IMR-90 (cell line): ENCODE data around the gene PHF19. TPM values are rescaled to one million over a fixed set of nuclear protein-coding genes. Genes with fewer than 3 reads are reported as not detected.
A peak's percentile ranks its signal among the peaks of the same experiment; 100 is the strongest.

ENCODE experiments used
- ATAC-seq: fragments of 200-7000 bp; cut with Tn5 transposase; 2 replicates; pipeline ENCODE4 v1.9.1; 2020; ENCODE audit warnings: low read depth, mild to moderate bottlenecking, moderate library complexity
- BruUV-seq: library from RNA; stranded (reverse); fragments of 400-500 nt; replicated peaks from 2 replicates; lab custom pipeline; 2021; lab: Mats Ljungman, UMichigan
- CTCF ChIA-PET: fragments of 300-600 bp; formaldehyde crosslinking; extraction: SDS; loops from one replicate; lab custom pipeline; 2021; ENCODE audit warnings: antibody characterized with exemption; lab: Yijun Ruan, JAX
- POLR2A ChIA-PET: fragments of 300-600 bp; sonication (Branson Sonifier 250); formaldehyde crosslinking; loops from one replicate; lab custom pipeline; 2022; ENCODE audit warnings: antibody characterized with exemption; ENCODE audit not compliant: unreplicated experiment; lab: Charles Lee
- DNase-seq: peaks from one replicate; pipeline ENCODE4 v3.0.0; 2013
- H2AFZ ChIP-seq: replicated peaks from 2 replicates; pipeline ENCODE3; 2013; ENCODE audit warnings: low read length, mild to moderate bottlenecking; ENCODE audit not compliant: poor library complexity
- H2AK5ac ChIP-seq: 2 replicates; pipeline ENCODE4 v1.6.1; 2013; ENCODE audit warnings: low read depth, low read length, inconsistent platforms
- H2AK9ac ChIP-seq: replicated peaks from 2 replicates; pipeline ENCODE3; 2013; ENCODE audit warnings: mild to moderate bottlenecking, low read depth, low read length, moderate library complexity; ENCODE audit not compliant: poor library complexity
- H2BK120ac ChIP-seq: 2 replicates; pipeline ENCODE4 v1.6.1; 2013; ENCODE audit warnings: low read depth, low read length, inconsistent platforms
- H2BK15ac ChIP-seq: 3 replicates; pipeline ENCODE4 v1.6.1; 2013; ENCODE audit warnings: low read depth, low read length, inconsistent platforms
- H2BK20ac ChIP-seq: 2 replicates; pipeline ENCODE4 v1.6.1; 2013; ENCODE audit warnings: low read depth, mild to moderate bottlenecking, inconsistent platforms, low read length, moderate library complexity
- H2BK5ac ChIP-seq: 2 replicates; pipeline ENCODE4 v1.6.1; 2013; ENCODE audit warnings: mild to moderate bottlenecking, low read depth, low read length, inconsistent platforms; ENCODE audit not compliant: poor library complexity, severe bottlenecking
- H3K14ac ChIP-seq: replicated peaks from 2 replicates; pipeline ENCODE4 v1.6.1; 2013; ENCODE audit warnings: low read depth, low read length, inconsistent platforms
- H3K18ac ChIP-seq: 2 replicates; pipeline ENCODE4 v1.6.1; 2013; ENCODE audit warnings: low read depth, low read length, control low read depth
- H3K23ac ChIP-seq: 2 replicates; pipeline ENCODE4 v1.6.1; 2013; ENCODE audit warnings: low read depth, low read length, inconsistent platforms
- H3K27ac ChIP-seq: 2 replicates; pipeline ENCODE4 v1.5.1; 2013; ENCODE audit warnings: mild to moderate bottlenecking, control low read depth, low read length; ENCODE audit not compliant: insufficient read depth
- H3K27me3 ChIP-seq: 2 replicates; pipeline ENCODE4 v1.6.1; 2013; ENCODE audit warnings: low read length; ENCODE audit not compliant: control insufficient read depth, insufficient read depth
- H3K36me3 ChIP-seq: 2 replicates; pipeline ENCODE4 v1.6.1; 2013; ENCODE audit warnings: low read length, mixed read lengths; ENCODE audit not compliant: control insufficient read depth, insufficient read depth
- H3K4ac ChIP-seq: 2 replicates; pipeline ENCODE4 v1.6.1; 2013; ENCODE audit warnings: low read depth, low read length, inconsistent platforms
- H3K4me1 ChIP-seq: 2 replicates; pipeline ENCODE4 v1.6.1; 2013; ENCODE audit warnings: low read length, mixed read lengths; ENCODE audit not compliant: control insufficient read depth, insufficient read depth
- H3K4me2 ChIP-seq: 2 replicates; pipeline ENCODE4 v1.6.1; 2013; ENCODE audit warnings: low read depth, mild to moderate bottlenecking, control low read depth, low read length, moderate library complexity
- H3K4me3 ChIP-seq: 2 replicates; pipeline ENCODE4 v1.5.1; 2013; ENCODE audit warnings: low read depth, mild to moderate bottlenecking, control low read depth, low read length, moderate library complexity; ENCODE audit not compliant: insufficient read depth
- H3K56ac ChIP-seq: 2 replicates; pipeline ENCODE4 v1.6.1; 2013; ENCODE audit warnings: low read length, inconsistent platforms; ENCODE audit not compliant: insufficient read depth; ENCODE audit errors: extremely low read depth
- H3K79me1 ChIP-seq, 2 experiments: 2 replicates each; pipeline ENCODE4 v1.6.1; 2013; ENCODE audit warnings: low read length in 2 of 2, inconsistent platforms in 1 of 2, low read depth in 1 of 2
- H3K9ac ChIP-seq: 2 replicates; pipeline ENCODE4 v1.6.1; 2013; ENCODE audit warnings: low read depth, low read length, control low read depth
- H3K9me1 ChIP-seq: 2 replicates; pipeline ENCODE4 v1.6.1; 2013; ENCODE audit warnings: low read length, inconsistent platforms; ENCODE audit not compliant: insufficient read depth
- H3K9me3 ChIP-seq: 2 replicates; pipeline ENCODE4 v1.6.1; 2013; ENCODE audit warnings: low read length; ENCODE audit not compliant: control insufficient read depth, insufficient read depth
- H4K20me1 ChIP-seq: 2 replicates; pipeline ENCODE4 v1.6.1; 2013; ENCODE audit warnings: low read length, inconsistent platforms; ENCODE audit not compliant: insufficient read depth
- H4K5ac ChIP-seq: 2 replicates; pipeline ENCODE4 v1.6.1; 2013; ENCODE audit warnings: mild to moderate bottlenecking, low read depth, low read length, control low read depth
- H4K8ac ChIP-seq, 2 experiments: 2 replicates each; pipeline ENCODE4 v1.6.1; 2013; ENCODE audit warnings: low read depth in 2 of 2, low read length in 2 of 2, control low read depth in 1 of 2, inconsistent platforms in 1 of 2
- H4K91ac ChIP-seq: 2 replicates; pipeline ENCODE4 v1.6.1; 2013; ENCODE audit warnings: low read depth, low read length, inconsistent platforms; ENCODE audit not compliant: insufficient read depth
- FOS ChIP-seq: fragments of 150-350 bp; IDR thresholded peaks from 2 replicates; pipeline ENCODE4 v1.6.1; 2016; ENCODE audit warnings: low read depth, low read length
- WGBS, 2 experiments: methylation state at CpG; one replicate each; pipeline versions ENCODE4 v1.1.5 to v1.1.7; 2013; ENCODE audit warnings: missing lambda C conversion rate in 2 of 2; ENCODE audit not compliant: insufficient read length in 1 of 2; ENCODE audit errors: extremely low coverage in 2 of 2; 5-methylcytosine and 5-hydroxymethylcytosine counted together
- dilution Hi-C: fragments of 300-500 bp; cut with HindIII; formaldehyde crosslinking; loops from one replicate; pipeline ENCODE4 v1.14.3; 2018; ENCODE audit warnings: low sequenced_read_pairs; ENCODE audit not compliant: unreplicated experiment
- in situ Hi-C: fragments of 300-500 bp; cut with MboI; formaldehyde crosslinking; loops from 3 replicates; pipeline ENCODE4 v1.14.3; 2019; ENCODE audit warnings: low sequenced_read_pairs, inconsistent platforms, mixed read lengths
- intact Hi-C: fragments of 100-400 bp; cut with micrococcal nuclease; formaldehyde crosslinking; loops from 2 replicates; pipeline ENCODE4 v1.10.0; 2022
- polyA plus RNA-seq, 3 experiments: library from polyadenylated mRNA; depleted of rRNA; stranded (reverse); fragments of >200 nt; gene quantifications; 2 replicates each; pipeline ENCODE4 v1.2.3, GENCODE V29; 2012; ENCODE audit warnings: low replicate concordance in 1 of 3
- total RNA-seq: library from RNA; depleted of rRNA; stranded (reverse); fragments of >200 nt; gene quantifications from 2 replicates; pipeline ENCODE4 v1.2.3, GENCODE V29; 2012
- TF ChIP-seq, protein P1 (sequence below): fragments of 150-350 bp; IDR thresholded peaks from 2 replicates; pipeline ENCODE4 v1.6.1; 2016; ENCODE audit warnings: low read depth, mild to moderate bottlenecking, low read length, moderate library complexity, borderline replicate concordance

PHF19 gene
- total and polyA plus RNA-seq, 2 of the 4 experiments (the other 2 are of a cell fraction): 37.6 to 55.6 TPM

DNA sequence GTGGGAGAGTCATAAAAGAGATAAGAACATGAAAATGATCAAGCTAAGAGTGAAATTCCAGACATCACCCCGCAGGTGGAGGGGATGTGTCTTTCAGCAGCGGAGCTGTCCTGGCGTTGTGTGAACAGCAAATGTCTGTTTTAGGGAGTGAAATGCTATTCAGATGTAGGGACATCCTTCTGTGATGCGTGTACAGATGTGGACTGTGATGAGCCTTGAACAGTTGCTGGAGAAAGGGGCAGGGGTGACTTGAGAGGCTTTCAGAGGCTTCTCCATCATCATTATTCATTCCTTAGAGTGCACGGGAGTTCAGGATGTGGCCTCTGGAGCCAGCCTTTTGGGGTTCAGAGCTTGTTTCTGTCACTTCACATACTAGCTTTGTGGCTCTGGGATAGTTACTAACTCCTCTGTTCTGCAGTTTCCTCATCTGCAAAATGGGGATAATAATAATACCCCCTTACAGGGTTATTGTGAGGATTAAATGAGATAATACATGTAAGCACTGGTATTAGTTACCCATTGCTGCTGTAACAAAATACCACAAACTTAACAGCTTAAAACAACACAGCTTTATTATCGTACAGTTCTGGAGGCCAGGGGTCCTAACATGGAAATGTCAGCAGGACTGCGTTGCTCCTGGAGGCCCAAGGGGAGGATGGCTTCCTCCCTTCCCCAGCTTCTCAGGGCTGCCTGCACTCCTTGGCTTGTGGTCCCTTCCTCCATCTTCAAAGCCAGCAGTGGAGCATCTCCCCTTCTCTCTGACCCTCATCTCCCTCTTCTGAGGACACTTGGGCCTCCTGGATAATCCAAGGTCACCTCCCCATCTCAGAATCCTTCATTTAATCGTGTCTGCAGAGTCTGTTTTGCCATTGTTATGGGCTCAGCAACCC lies 40.2 kb upstream of the PHF19 start:
- no peak overlapping the region for H4K91ac ChIP-seq
- H2AFZ ChIP-seq: no peak overlapping the region
- no peak overlapping the region for H3K4me2 ChIP-seq
- intact Hi-C loops: no loop called here
- no peak overlapping the region for H3K27ac ChIP-seq
- no TSS peak for BruUV-seq
- H4K8ac ChIP-seq: no peak overlapping the region
- H2BK120ac ChIP-seq: no peak overlapping the region
- H3K9me1 ChIP-seq: peaks cover 14% of the 10 kb centered on the region
- H2BK20ac ChIP-seq: peak overlapping the region; percentile 20
- peak overlapping the region; percentile 83; the same call in 1 of the 2 replicates for H2AK5ac ChIP-seq
- WGBS, 2 experiments: 81% methylated on average over 3 of the region's 8 CpGs; no CpG with 5 or more reads in 1 of the 2 experiments
- no peak for ATAC-seq
- no peak overlapping the region for H3K9ac ChIP-seq
- H2BK15ac ChIP-seq: no peak overlapping the region
- in situ Hi-C loops: no loop called here
- dilution Hi-C loops: no loop called here
- DNase-seq: no peak
- H3K56ac ChIP-seq: no peak overlapping the region
- H4K20me1 ChIP-seq: no peaks in the 10 kb centered on the region
- H3K4me1 ChIP-seq: peaks cover 20% of the 10 kb centered on the region
- no peak overlapping the region for H3K14ac ChIP-seq
- H3K18ac ChIP-seq: no peak overlapping the region
- peaks cover 0 to 17% of the 10 kb centered on the region in 2 experiments; a peak in 2 of 4 replicates for H3K79me1 ChIP-seq
- ChIA-PET POLR2A (no interaction called here), CTCF (interaction anchor here (0.9 to 1.4 kb wide), 3 partner anchors 20 to 31 kb away, joined by 3 to 5 read pairs (median 4); no protein-coding TSS in a partner anchor)
- no peak overlapping the region for H2BK5ac ChIP-seq
- TF ChIP-seq, protein P1, sequence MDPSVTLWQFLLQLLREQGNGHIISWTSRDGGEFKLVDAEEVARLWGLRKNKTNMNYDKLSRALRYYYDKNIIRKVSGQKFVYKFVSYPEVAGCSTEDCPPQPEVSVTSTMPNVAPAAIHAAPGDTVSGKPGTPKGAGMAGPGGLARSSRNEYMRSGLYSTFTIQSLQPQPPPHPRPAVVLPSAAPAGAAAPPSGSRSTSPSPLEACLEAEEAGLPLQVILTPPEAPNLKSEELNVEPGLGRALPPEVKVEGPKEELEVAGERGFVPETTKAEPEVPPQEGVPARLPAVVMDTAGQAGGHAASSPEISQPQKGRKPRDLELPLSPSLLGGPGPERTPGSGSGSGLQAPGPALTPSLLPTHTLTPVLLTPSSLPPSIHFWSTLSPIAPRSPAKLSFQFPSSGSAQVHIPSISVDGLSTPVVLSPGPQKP: no peak
- TF ChIP-seq FOS: no peak
- no peak overlapping the region for H2AK9ac ChIP-seq
- no peak overlapping the region for H3K4ac ChIP-seq
- no peak overlapping the region for H3K4me3 ChIP-seq
- no peak overlapping the region for H4K5ac ChIP-seq
- 0 out of 2 replicates have a peak, but pooled peaks cover 2% of the 10 kb centered on the region for H3K9me3 ChIP-seq
- no peaks in the 10 kb centered on the region for H3K27me3 ChIP-seq
- no peak overlapping the region for H3K23ac ChIP-seq
- H3K36me3 ChIP-seq: peaks cover 2% of the 10 kb centered on the region; the same call in 1 of the 2 replicates
